Neural cell (in vitro differentiated cells): ENCODE results near the gene GSX2.

Experiments
- CTCF ChIP-seq: fragments of 450-650 bp; IDR thresholded peaks from 2 replicates; pipeline ENCODE4 v1.5.1; 2014; ENCODE audit warnings: antibody characterized with exemption, mild to moderate bottlenecking, moderate library complexity; ENCODE audit not compliant: poor library complexity, severe bottlenecking
- EP300 ChIP-seq: fragments of 450-650 bp; conservative IDR thresholded peaks from 2 replicates; pipeline ENCODE4 v1.6.1; 2014; ENCODE audit warnings: antibody characterized with exemption, mild to moderate bottlenecking, moderate library complexity; ENCODE audit not compliant: poor library complexity, severe bottlenecking
- EZH2 ChIP-seq: fragments of 200-600, 300-800 bp; shearing (Covaris generic), sonication (generic); IDR thresholded peaks from 2 replicates; pipeline ENCODE4 v1.6.1; 2014; ENCODE audit warnings: antibody characterized with exemption, low read length, borderline replicate concordance, mild to moderate bottlenecking; ENCODE audit not compliant: insufficient read depth, poor library complexity, severe bottlenecking
- POLR2AphosphoS5 ChIP-seq: IDR thresholded peaks from 2 replicates; pipeline ENCODE4 v1.6.1; 2012
- TAF1 ChIP-seq: IDR thresholded peaks from 2 replicates; pipeline ENCODE4 v1.6.1; 2012; ENCODE audit warnings: low read depth

DNA sequence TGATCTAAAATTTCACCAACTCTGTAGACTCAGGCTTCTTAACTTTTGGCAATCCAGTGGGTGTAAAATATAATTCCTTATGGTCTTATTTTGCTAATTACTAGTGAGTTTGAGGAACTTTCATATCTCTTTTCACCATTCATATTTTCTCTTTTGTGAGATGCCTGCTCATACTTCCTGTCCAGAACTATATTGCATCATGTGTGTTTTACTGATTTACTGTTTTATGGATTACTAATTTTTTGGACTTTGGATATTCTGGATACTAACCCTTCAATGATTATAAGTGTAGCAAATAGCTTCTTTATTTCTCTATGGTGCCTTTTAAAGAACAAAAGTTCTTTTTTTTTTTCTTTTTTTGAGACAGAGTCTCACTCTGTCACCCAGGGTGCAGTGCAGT is 20.6 kb downstream of the GSX2 start:
- no peak for TF ChIP-seq POLR2AphosphoS5
- TF ChIP-seq CTCF = no peak
- no peak for TF ChIP-seq EZH2
- no peak for TF ChIP-seq EP300
- TF ChIP-seq TAF1 = no peak
